LNCAP (cell line): ENCODE measurements around the gene ZNF728.

Experiments
- CTCF ChIP-seq: fragments of 450-650 bp; IDR thresholded peaks from 2 replicates; pipeline ENCODE4 v1.5.1; 2017; ENCODE audit warnings: mild to moderate bottlenecking

The ZNF728 gene

GRCh38 chr19:22935151-22935550 is 67.8 kb downstream of the ZNF728 start:
- no peak for TF ChIP-seq CTCF
